NCI-H2196 (cell line): ENCODE results near the gene ST6GALNAC1.

Experiments
- DNase-seq: peaks from one replicate; lab custom pipeline; 2025; ENCODE audit not compliant: unreplicated experiment; lab: John Stamatoyannopoulos, UW

ST6GALNAC1 gene, protein sequence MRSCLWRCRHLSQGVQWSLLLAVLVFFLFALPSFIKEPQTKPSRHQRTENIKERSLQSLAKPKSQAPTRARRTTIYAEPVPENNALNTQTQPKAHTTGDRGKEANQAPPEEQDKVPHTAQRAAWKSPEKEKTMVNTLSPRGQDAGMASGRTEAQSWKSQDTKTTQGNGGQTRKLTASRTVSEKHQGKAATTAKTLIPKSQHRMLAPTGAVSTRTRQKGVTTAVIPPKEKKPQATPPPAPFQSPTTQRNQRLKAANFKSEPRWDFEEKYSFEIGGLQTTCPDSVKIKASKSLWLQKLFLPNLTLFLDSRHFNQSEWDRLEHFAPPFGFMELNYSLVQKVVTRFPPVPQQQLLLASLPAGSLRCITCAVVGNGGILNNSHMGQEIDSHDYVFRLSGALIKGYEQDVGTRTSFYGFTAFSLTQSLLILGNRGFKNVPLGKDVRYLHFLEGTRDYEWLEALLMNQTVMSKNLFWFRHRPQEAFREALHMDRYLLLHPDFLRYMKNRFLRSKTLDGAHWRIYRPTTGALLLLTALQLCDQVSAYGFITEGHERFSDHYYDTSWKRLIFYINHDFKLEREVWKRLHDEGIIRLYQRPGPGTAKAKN

DNA sequence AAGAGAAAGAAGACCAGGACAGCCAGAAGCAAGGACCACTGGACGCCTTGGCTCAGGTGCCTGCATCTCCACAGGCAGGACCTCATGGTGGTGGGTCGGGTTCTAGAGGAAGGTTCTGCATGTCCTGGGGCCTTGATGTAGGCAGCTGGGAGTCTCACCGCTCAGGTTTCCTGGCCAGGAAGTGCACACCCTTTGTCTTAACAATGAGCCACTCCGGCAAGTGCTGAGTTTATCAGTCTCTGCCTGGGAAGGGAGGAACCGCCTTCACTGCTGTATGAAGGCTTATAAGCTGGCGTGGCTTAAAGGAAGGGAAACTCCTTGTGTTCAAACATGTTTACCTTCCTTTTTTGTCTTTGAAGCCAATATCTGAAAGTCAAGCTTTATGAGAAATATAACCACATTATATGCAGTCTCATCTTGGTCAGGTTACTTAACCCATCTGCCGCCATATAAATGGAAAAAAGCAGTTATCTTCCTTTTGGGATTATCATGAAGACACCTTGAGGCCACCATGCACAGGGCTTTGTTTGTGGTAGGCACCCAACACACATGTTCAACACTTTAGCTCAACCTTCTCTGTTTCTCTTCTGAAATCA lies at the start of gene ST6GALNAC1:
TSS of gene ST6GALNAC1 (minus strand) at position 205 of the 596 bp plus-strand sequence. CDS start at position 86, 119 bp downstream.
- DNase-seq: peak; percentile 39

DNA sequence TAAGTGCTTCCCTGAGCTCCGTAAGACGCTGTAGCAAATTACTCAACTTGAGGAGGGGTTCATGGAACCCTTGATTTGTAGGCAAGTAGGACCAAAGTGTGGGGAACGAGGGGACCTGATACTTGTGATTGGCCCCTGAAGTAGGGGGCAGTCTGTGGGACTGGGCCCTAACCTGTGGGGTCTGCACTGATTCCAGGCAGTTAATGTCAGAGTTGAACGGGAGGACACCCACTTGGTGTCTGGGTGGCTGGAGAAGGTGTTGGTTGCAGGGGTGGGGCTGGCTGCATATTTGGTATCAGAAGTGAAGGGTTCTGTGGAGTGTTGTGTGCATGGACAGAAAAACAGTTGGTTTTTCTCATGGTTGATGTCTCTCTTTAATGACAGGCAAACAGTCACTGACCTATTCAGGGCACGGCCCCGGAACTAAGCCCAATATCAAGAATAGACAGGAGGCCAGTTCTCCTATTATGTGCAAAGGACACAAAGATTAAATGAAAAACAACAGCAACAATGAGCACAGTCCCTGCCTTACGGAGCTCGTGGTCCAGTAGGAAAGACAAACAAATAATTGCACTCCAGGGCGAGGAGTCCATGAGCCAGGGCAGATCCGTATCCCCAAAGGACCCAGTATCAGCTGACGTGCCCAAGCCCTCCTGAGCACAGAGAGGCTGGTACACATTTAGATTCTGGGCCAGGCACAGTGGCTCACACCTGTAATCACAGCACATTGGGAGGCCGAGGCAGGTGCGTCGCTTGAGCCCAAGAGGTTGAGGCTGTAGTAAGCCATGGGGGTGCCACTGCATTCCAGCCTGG lies 48.0 kb upstream of the ST6GALNAC1 start:
- no peak for DNase-seq

DNA sequence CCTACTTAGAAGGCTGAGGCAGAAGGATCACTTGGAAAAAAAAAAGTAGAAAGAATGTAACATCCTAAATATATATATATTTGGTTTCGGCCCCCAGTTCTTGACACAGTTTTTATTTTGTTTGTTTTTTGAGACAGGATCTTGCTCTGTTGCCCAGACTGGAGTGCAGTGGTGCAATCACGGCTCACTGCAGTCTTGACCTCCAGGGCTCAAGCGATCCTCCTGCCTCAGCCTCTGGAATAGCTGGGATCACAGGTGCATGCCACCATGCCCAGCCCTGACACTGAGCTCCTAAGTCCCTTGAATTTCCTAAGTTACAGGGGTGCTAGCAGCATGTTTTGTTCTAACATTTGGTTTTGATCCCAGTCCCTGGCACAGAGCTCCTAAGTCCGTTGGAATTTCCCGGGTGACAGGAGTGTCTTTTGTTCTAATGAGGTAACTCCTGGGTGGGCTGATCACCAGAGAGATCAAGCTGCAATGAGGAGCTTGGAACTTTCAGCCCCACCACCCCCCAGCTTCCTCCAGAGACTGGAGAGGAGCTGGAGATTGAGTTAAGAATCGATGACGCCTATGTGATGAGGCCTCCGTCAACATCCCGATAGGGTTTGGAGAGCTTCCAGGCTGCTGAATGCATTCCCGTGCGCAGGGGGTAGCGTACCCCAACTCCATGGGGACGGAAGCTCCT lies 47.2 kb upstream of the ST6GALNAC1 start:
- DNase-seq: no peak

DNA sequence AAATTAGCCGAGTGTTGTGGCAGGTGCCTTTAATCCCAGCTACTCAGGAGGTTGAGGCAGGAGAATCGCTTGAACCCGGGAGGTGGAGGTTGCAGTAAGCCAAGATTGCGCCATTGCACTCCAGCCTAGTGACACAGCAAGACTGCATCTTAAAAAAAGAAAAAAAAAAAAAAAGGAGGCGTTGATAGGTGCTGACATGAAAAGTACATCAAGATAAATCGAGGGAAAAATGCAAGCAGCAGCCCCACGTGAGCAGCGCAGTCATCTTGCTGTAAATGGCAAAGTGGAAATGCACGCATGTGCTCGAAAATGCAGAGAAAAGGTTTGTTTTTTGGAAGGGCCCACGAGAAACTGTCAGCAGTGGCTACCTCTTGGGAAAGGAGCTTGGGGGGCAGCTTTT lies 46.3 kb upstream of the ST6GALNAC1 start:
- no peak for DNase-seq

DNA sequence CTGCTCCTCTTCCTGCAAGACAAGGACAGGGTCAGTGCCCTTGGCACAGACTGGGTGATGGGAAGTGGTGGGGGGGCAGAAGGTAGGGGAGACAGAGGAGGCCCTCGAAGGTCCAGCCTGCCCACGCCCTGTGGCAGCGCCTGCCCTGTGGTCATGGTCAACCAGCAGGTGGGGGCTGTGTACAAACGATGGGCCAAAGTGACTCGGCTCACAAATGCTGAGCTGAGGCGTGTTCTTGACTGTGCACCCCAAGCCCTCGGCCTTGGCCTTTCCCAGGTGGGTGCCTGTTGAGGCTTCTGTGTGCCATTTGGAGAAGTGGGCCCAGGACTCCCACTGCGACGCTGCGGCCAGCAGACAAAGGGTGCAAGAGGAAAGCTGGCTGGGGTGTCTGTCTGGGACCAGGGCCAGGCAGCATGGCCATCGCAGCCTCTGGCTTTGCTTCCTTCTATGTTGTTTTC lies 44.6 kb upstream of the ST6GALNAC1 start:
- no peak for DNase-seq

DNA sequence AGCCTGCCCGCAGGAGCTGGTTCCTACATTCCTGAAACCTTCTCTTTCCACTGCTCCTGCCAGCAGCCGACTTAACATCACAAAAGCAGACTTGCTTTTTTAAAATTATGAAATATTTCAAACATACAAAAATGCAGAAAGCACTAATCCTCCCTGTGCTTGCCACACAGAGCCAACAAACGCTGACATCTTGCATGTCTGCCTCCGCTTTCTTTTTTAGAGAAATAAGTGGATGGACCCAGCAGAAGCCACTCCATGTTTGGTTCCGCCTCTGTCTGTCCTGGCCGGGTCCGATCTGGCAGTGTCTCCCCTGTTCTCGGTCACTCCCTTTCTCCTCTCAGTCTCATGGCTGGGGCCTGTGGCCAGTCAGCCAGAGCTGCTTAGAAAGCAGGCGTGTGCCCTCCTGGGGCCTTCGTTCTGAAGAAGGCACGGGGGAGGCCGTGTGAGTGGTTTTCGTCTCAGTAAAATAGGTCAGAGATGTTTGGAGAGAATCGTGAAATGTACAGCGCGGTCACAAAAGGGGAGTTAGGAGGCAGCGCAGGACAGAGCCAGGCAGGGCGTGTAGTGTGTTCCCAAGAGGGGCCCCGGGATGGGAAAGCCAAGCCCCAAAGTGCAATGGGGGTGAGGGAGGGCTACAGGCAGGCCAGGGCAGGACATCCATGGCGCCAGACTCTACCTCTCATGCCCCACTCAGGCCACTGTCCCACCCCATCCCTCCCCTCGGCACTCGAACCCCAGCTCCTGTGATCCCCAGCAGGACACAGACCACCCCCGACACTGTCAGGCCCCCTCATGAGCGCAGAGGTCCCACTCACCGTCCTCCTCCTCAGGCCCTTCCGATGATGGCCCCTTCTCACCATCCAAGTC lies 44.0 kb upstream of the ST6GALNAC1 start:
- no peak for DNase-seq

DNA sequence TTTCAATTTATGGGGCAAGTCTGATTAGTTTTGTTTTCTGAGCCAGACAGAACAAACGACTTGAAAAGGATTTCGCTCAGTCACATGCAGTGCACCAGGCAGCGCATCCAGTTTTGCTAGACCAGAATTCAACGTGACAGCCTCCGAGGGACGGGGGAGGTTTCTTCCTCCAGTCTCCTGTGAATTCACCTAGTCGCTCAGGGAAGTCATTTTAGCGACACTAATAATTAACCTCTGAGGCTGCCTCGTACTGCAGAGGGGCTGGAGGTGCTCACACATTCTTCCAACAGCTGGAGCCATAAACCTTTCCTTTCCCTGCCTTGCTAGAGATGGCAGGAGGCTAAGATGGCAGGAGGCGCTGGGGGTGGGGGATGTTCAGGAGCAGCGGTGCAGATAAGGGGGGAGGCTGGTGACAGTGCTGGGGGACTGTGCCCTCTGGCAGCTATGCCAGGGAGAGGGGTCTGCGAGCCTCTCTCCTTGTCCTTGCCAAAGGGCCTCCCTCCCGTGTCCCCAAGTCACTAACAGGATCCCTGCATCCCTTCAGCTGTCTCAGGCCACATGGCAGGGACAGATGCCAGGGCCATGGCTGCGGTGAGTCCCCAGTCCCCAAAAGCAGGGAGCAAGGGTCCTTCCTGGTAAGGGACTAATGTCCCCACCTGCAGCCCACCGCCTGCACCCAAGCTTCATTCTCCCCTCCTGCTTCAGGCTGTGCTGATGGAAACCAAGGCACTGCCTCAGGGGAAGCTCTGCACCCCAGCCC lies 43.2 kb upstream of the ST6GALNAC1 start:
- no peak for DNase-seq

DNA sequence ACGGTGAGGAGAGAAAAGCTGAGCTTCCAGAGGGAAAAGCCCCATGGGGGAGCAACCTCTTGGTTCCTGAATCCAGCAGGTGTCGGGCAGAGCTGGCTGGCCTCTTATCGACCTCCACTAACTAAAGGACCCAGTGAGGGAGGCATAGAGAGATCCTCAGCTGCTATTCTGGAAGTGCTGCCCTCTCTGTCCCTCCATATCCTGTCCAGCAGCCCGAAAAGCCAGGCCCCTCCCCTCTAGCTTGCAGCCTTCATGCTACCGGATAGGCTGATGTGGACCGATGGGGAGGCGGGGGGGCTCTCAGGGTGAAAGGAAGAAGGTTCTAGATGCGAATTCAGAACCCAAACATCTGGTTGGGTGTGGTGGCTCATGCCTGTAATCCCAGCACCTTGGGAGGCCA lies 42.3 kb upstream of the ST6GALNAC1 start:
- no peak for DNase-seq

DNA sequence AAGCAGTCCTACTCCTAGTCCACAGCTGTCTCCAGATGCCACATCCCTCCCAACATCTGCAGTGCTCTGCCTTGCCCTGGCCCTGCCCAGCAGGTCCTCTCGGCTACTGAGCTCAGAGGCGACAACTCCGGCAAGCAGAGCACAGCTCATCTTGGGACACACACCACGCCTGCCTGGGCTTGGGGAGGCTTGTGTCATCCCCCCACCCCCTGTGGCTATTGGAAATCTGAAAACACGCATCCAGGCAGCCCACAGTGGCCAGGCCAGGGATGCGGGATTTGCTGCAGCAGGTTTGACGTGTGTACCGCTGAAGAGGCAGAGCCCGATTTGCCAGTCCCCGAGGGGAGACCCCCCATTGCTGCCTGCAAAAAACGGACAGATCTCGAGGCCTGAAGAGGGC lies 41.8 kb upstream of the ST6GALNAC1 start:
- no peak for DNase-seq

DNA sequence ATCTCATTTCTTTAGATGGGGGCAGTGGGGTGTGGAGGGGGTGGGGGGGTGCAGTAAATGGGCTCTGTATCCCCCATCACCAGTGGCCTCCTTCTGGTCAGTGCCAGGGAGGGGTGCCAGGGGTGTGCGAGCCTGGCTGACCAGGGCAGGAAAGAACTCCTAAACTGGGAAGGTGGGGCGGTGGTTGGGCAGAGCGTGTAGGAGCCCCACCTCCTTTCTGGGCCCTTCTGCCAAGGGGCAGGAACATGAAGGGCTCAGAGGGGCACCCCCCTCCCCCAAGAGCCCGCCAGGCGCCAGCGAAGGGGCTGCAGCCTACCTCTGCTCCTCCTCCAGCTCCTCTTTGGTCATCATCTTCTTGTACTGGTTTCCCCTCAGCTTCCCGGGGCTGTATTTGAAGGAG lies 41.2 kb upstream of the ST6GALNAC1 start:
- no peak for DNase-seq

DNA sequence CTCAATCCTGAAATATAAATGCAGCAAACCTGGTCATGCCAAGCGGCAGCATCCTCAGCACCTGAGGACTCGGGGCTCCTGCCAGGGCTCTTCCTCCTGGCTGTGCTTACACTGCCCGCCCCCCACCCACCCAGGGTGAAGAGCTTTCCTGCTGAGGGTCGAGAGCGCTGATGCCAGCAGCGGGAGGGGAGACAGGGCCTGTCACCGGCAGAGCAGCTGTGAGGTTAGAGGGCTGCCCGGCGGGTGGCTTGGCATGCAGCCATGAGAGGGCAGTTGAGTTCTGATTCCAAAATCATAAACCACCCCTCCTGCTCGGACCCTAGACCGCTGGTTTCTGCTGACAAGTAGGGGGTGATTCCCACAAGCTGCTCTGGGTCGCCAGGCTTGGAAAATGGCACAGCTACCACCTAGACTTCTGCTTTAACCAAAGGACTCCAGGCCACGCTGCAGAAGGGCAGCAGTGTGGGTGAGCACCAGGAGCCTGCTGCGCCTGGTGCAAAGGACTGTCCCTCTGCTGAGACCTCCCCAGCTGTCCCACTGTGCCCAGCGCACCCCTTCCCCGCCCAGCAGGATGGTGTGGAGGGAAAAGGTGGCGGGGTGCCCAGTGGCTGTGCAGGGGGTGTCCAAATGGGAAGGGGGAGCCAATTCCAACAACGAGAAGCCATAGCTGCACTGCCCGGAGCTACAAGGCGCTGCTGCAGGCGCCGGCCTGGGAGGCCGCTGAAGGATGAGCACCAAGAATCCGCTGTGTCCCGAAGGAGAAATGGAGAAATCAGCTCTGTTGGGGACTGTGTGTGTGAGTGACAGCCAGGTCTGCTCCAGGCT lies 40.6 kb upstream of the ST6GALNAC1 start:
- no peak for DNase-seq

DNA sequence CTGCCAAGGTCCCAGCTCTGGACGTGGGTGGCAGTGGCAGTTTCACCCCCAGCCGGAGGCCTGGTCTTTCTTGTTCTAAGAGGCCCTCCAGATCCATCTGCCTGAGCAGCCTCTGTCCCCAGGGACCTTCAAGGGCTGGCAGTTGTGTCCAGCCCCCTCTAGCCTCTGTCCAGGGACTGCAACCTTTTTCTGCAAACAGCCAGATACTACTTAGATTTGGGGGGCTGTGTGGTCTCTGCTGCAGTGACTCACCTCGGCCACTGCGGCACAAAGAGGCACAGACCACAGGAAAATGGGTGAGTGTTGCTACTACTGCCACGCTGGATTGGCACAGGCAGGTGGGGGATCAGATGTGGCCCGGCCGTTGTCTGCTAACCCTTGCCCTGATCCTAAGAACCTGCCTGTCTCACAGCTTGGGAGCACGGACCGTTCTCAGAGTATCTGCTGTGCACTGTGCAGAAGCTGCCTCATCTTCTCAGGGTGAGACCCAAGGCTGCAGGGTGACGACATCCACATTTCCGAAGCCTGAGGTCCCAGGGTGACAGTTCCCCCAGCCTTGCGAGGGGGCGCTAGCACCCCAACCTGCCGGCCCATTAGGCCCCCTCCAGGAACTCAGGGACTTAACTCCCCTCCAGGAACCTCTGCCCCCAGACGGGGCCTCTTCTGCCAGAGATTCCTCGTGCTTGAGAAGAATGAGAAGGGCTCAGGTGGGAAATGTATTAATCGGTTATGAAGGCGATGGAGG lies 39.6 kb upstream of the ST6GALNAC1 start:
- DNase-seq: no peak

DNA sequence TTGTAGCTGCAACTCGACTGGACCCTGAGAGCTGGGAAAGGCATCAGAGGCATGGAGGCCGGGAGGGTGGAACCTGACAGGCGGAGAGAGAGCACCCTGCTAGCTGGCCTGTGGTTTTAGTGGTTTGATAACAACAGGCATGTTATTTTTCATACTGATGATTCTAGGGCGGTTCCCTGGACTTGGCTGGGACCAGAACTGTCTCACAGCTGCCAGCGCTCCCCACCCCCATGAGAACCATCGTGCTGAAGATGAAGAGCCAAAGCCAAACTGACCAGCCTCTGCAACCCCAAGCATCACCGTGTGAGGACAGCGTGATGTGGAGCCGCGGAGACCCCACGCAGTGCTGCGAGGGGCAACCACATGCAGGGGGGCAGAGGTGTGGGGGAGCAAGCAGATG lies 38.7 kb upstream of the ST6GALNAC1 start:
- no peak for DNase-seq

DNA sequence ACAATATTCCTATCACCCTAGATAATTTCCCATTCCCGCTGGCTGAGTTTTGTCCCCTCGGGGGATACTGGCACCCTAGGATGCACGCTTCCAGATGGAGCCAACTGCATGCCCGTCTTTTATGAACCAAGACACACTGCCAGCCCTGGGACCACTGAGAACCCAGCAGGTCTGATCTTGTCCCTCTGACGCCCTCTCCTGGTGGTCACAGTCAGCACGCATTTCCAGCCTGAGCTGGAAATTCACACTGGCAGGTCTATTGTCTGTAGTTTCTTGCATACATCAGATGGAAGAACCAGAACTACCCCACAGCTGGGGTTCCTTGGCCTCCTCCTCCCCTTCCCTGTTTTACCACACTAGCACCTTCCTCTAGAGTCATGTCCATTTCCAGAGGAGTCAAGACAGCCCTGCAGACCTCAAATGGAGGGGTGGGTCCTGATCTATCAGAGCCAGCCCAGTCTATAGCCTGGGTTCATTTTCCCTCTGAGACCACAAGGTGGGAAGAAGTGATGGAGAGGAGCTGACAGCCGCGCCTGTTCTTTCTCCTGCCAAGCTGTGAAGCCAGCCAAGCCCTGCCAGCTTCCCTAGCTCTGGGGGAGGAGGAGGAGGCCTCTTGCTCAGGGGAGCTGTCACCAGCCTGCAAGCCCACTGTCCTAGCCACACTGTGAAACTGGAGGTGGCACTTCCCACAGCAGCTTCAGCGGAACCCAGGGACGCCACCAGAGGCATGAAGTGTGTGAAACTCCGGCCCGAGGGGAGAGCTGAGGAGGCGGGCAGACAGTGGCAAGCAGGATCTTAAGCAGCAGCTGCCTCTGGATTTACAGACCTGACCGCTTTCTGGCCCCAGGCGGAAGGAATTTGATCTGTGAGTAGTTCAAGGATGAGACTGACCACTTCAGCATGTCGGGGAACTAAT lies 37.9 kb upstream of the ST6GALNAC1 start:
- DNase-seq: peak; percentile 80

DNA sequence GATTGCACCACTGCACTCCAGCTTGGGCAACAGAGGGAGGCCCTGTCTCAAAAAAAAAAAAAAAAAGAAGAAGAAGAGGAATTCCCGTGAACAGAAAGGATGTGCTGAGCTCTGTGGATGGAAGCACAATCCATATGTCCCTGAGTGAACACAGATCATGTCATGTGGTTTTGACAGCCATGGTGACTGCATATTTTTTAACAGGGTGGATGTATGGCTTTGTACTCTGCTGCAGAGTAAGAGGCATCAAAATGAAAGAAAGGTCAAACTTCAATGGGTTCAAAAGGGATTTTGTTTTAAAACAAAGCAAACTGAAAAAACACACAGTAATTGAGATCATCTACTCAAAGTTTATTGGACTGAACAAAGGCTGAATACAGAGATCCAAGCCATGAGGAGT lies 35.7 kb upstream of the ST6GALNAC1 start:
- no peak for DNase-seq

DNA sequence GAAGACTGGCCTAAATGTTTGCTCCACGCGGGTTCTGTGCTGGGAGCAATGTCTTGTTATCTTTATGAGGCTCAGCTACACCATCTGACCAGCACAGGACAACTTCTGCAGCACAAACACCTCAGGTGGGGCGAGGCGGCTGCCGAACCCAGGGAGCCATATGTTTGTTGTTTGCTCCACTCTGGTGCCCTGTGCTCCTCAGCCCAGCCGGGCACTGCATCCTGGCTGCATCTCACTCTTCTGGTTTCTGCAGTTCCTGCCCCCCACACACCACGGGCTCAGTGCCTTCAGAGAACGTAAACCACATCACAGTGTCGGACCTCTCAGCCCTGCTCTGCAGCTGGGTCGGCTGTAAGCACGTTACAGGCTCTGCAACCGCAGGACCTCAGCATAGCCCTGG lies 34.8 kb upstream of the ST6GALNAC1 start:
- no peak for DNase-seq
